ENCODE data around the gene PTK7. TPM values are rescaled to one million over a fixed set of nuclear protein-coding genes. Genes with fewer than 3 reads are reported as not detected.

PTK7 gene
- total RNA-seq, 1 experiment from 2014 or later, result 66.0 TPM

- Mint-ChIP-seq H3K4me3 (ENCODE audit: low read depth, unreplicated experiment) (no peak overlapping the region), H3K4me1 (ENCODE audit: low read depth, unreplicated experiment) (no peaks in the 10 kb centered on the region), H3K36me3 (ENCODE audit: insufficient read depth, unreplicated experiment) (peaks cover 5% of the 10 kb centered on the region), H3K27ac (ENCODE audit: unreplicated experiment) (no peak overlapping the region), H3K9me3 (ENCODE audit: low read depth, unreplicated experiment) (no peaks in the 10 kb centered on the region), H3K27me3 (ENCODE audit: unreplicated experiment) (no peaks in the 10 kb centered on the region)
- intact Hi-C loops (cut with micrococcal nuclease; ENCODE audit: unreplicated experiment), result no loop called here
- CTCF ChIA-PET, result no interaction called here
- DNase-seq, result no peak
- no TSS peak for BruUV-seq (replicated peaks)
- TF ChIP-seq CTCF (IDR thresholded peaks at IDR 0.05; ENCODE audit: unreplicated experiment), result no peak
Measured at GRCh38 chr6:43204271-43205105, 128.4 kb downstream of the PTK7 start.

GRCh38 chr6:43205849-43206248 lies 129.7 kb downstream of the PTK7 start:
- no peaks in the 10 kb centered on the region for H3K27me3 Mint-ChIP-seq (ENCODE audit: unreplicated experiment)
- CTCF ChIA-PET, result no interaction called here
- no peak for DNase-seq
- TF ChIP-seq CTCF (IDR thresholded peaks at IDR 0.05; ENCODE audit: unreplicated experiment), result no peak
- no peaks in the 10 kb centered on the region for H3K9me3 Mint-ChIP-seq (ENCODE audit: low read depth, unreplicated experiment)
- intact Hi-C loops (cut with micrococcal nuclease; ENCODE audit: unreplicated experiment), result no loop called here
- no peak overlapping the region for H3K4me3 Mint-ChIP-seq (ENCODE audit: low read depth, unreplicated experiment)
- H3K27ac Mint-ChIP-seq (ENCODE audit: unreplicated experiment), result no peak overlapping the region
- peaks cover 5% of the 10 kb centered on the region for H3K4me1 Mint-ChIP-seq (ENCODE audit: low read depth, unreplicated experiment)
- peaks cover 5% of the 10 kb centered on the region for H3K36me3 Mint-ChIP-seq (ENCODE audit: insufficient read depth, unreplicated experiment)
- no TSS peak for BruUV-seq (replicated peaks)

GRCh38 chr6:43207286-43207685 lies 131.2 kb downstream of the PTK7 start:
- peaks cover 10% of the 10 kb centered on the region for H3K36me3 Mint-ChIP-seq (ENCODE audit: insufficient read depth, unreplicated experiment)
- H3K4me3 Mint-ChIP-seq (ENCODE audit: low read depth, unreplicated experiment), result no peak overlapping the region
- no peak for DNase-seq
- H3K27me3 Mint-ChIP-seq (ENCODE audit: unreplicated experiment), result no peaks in the 10 kb centered on the region
- BruUV-seq (replicated peaks), result no TSS peak
- peaks cover 19% of the 10 kb centered on the region for H3K4me1 Mint-ChIP-seq (ENCODE audit: low read depth, unreplicated experiment)
- TF ChIP-seq CTCF (IDR thresholded peaks at IDR 0.05; ENCODE audit: unreplicated experiment), result no peak
- H3K9me3 Mint-ChIP-seq (ENCODE audit: low read depth, unreplicated experiment), result no peaks in the 10 kb centered on the region
- H3K27ac Mint-ChIP-seq (ENCODE audit: unreplicated experiment), result no peak overlapping the region
- intact Hi-C loops (cut with micrococcal nuclease; ENCODE audit: unreplicated experiment), result no loop called here
- CTCF ChIA-PET, result no interaction called here

Other genes with a start within 250 kb of the PTK7 start
- 144 and 154 TPM in 2 replicates for gene RPL7L1, start 196.7 kb upstream of the PTK7 start, total RNA-seq (2022)
- gene PTCRA, start 160.3 kb upstream of the PTK7 start, total RNA-seq (2022), result not detected in 2 replicates
- gene CNPY3, start 146.8 kb upstream of the PTK7 start, total RNA-seq (2022), result 57.9 and 60.7 TPM in 2 replicates
- 0.45 TPM in 1 of 2 replicates, not detected in the other for gene GNMT, start 115.6 kb upstream of the PTK7 start, total RNA-seq (2022)
- gene PEX6, start 97.1 kb upstream of the PTK7 start, total RNA-seq (2022), result 27.8 and 28.4 TPM in 2 replicates
- gene PPP2R5D, start 91.7 kb upstream of the PTK7 start, total RNA-seq (2022), result 49.4 and 55.8 TPM in 2 replicates
- gene MEA1, start 62.4 kb upstream of the PTK7 start, total RNA-seq (2022), result 110 and 115 TPM in 2 replicates
- gene KLHDC3, start 62.1 kb upstream of the PTK7 start, total RNA-seq (2022), result 85.9 and 95.7 TPM in 2 replicates
- gene RRP36, start 54.7 kb upstream of the PTK7 start, total RNA-seq (2022), result 94.9 and 101 TPM in 2 replicates
- 25.5 and 25.9 TPM in 2 replicates for gene CUL7, start 22.5 kb upstream of the PTK7 start, total RNA-seq (2022)
- 125 and 135 TPM in 2 replicates for gene MRPL2, start 16.9 kb upstream of the PTK7 start, total RNA-seq (2022)
- gene KLC4, start 16.7 kb upstream of the PTK7 start, total RNA-seq (2022), result 42.1 and 50.7 TPM in 2 replicates
- gene SRF, start 95.0 kb downstream of the PTK7 start, total RNA-seq (2022), result 43.4 and 48.0 TPM in 2 replicates
- gene CUL9, start 105.9 kb downstream of the PTK7 start, total RNA-seq (2022), result 73.1 and 82.8 TPM in 2 replicates
- gene DNPH1, start 153.2 kb downstream of the PTK7 start, total RNA-seq (2022), result 82.6 and 86.8 TPM in 2 replicates
- gene TTBK1, start 167.2 kb downstream of the PTK7 start, total RNA-seq (2022), result 0.17 and 0.29 TPM in 2 replicates
- gene SLC22A7, start 221.9 kb downstream of the PTK7 start, total RNA-seq (2022), result not detected in 2 replicates
- 2.3 and 5.4 TPM in 2 replicates for gene CRIP3, start 232.5 kb downstream of the PTK7 start, total RNA-seq (2022)

Measured in Calu3 (cell line).